ENCODE measurements around the gene FAM3D. TPM values are rescaled to one million over a fixed set of nuclear protein-coding genes. Genes with fewer than 3 reads are reported as not detected.

Gene FAM3D
- total RNA-seq, 4 donors from 2014 or later: not detected

DNA sequence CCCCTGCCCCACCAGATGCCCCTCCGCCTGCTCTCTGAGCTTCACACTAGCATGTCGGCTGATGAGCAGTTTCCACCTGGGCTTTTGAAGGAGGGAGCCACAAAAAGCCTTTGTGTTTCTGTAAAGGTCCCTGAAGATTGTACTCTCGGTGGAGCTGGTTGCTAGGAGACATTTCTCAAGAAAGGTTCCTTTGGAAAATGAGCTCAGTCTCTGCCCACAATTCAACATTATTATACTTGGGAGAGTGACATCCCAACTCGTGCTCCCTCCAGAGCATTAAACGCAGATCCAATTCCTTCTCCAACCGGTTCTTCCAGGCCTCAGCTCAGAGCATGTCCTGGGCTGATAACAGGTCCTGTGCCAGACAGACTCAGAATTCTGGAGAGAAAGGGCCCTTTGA, 62.5 kb downstream of the FAM3D start:
- Histone ChIP-seq H3K4me3 (no peak overlapping the region), H3K27ac (replicated peaks in 1 of 4) (no peak overlapping the region), H3K4me1 (peaks cover 0 to 7% (median 4%) of the 10 kb centered on the region in 4 donors), H3K9me3 (peaks cover 0 to 17% (median 12%) of the 10 kb centered on the region in 4 donors), H3K36me3 (no peaks in the 10 kb centered on the region), H3K27me3 (peaks cover 0 to 6% (median 0%) of the 10 kb centered on the region in 4 donors)
- TF ChIP-seq POLR2AphosphoS5 (IDR thresholded peaks at IDR 0.05): no peak
- TF ChIP-seq POLR2A (IDR thresholded peaks at IDR 0.05; ENCODE audit: low read depth): no peak
- TF ChIP-seq EP300 (IDR thresholded peaks at IDR 0.05): no peak
- TF ChIP-seq, protein P1, sequence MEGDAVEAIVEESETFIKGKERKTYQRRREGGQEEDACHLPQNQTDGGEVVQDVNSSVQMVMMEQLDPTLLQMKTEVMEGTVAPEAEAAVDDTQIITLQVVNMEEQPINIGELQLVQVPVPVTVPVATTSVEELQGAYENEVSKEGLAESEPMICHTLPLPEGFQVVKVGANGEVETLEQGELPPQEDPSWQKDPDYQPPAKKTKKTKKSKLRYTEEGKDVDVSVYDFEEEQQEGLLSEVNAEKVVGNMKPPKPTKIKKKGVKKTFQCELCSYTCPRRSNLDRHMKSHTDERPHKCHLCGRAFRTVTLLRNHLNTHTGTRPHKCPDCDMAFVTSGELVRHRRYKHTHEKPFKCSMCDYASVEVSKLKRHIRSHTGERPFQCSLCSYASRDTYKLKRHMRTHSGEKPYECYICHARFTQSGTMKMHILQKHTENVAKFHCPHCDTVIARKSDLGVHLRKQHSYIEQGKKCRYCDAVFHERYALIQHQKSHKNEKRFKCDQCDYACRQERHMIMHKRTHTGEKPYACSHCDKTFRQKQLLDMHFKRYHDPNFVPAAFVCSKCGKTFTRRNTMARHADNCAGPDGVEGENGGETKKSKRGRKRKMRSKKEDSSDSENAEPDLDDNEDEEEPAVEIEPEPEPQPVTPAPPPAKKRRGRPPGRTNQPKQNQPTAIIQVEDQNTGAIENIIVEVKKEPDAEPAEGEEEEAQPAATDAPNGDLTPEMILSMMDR (IDR thresholded peaks at IDR 0.05): no peak
- intact Hi-C loops (cut with DNase I): no loop called here
- WGBS: 71% methylated on average over 6 of the region's 6 CpGs
- DNase-seq (ENCODE audit: extremely low spot score): no peak

DNA sequence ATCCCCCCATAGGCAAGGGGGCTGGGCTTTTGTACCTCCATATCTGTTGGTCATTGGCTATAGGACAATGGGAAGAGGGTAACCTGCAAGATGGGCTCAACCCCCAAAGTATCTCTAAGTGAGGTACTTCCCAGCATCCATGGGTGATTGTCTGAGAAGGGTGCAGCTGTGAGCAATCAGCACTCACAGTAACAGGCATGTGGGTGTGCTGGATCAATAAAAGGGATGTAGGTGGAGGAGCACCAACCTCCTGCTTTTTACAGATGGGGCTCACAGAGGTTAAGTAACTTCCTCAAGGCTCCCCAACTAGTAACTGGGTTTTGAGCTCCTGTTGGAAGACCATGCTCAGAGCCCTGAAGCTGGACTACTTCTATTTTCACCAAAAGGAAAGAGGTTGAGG, 63.0 kb downstream of the FAM3D start:
- Histone ChIP-seq H3K9me3 (peaks cover 0 to 17% (median 12%) of the 10 kb centered on the region in 4 donors), H3K27me3 (peaks cover 0 to 6% (median 0%) of the 10 kb centered on the region in 4 donors), H3K4me1 (peaks cover 0 to 2% (median under 1%) of the 10 kb centered on the region in 4 donors), H3K27ac (replicated peaks in 1 of 4) (no peak overlapping the region), H3K36me3 (no peaks in the 10 kb centered on the region), H3K4me3 (no peak overlapping the region)
- no peak for TF ChIP-seq POLR2AphosphoS5 (IDR thresholded peaks at IDR 0.05)
- no peak for TF ChIP-seq POLR2A (IDR thresholded peaks at IDR 0.05; ENCODE audit: low read depth)
- TF ChIP-seq, protein P1 (IDR thresholded peaks at IDR 0.05): no peak
- TF ChIP-seq EP300 (IDR thresholded peaks at IDR 0.05): no peak
- intact Hi-C loops (cut with DNase I): no loop called here
- no peak for DNase-seq (ENCODE audit: extremely low spot score)

DNA sequence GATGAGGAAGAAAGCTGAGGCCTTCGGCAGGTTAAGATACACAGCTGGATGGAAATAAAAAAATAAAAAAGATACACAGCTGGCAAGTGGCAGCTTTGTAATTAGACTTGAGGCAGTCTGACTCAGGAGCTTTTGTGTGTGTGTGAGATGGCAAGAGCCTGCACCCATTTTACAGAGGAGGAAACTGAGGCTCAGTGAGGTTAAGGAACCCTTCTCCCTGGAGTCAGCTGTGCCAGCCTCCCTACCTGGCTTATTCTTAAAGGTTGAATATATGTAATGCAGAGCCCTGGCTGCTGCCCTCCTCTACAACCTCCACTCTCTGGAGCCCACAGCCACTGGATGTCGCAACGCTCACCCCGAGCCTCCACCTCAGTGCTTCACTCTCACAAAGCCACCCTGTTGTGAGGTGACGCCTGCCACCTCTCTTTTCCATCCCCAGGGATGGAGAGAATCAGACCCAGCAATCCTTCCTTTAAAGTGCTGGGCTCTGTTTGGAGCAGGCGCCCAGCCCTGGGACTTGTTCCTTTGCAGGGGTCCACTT, 68.7 kb downstream of the FAM3D start:
- no peak for DNase-seq (ENCODE audit: extremely low spot score)

DNA sequence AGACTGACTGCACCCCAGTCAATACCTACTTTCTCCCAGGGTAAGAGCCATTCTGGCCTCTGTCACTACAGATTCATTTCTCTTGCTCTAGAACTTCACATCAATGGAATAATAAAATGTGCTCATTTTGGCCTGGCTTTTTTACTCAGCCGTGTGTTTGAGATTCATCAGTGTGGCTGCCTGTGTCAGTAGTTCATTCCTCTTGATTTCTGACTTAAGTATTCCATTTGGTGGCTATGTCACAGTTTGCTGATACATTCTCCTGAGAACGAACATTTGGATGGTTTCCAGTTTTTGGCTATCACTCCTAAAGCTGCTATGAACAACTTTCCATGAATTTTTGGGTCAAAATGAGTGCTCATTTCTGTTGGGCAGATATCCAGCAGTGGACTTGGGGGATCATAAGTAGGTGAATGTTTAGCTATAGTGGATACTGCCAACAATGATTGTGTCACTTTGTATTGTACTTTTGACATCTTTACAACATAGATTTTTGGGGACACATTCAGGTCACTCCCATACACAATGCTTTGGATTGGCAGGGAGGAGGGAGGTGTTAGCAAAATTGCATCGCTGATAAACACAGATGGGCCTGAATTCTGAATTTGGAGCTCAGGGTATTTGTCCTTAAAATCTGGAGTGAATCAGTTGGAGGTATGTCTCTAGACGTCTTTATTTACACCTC, 69.6 kb downstream of the FAM3D start:
- WGBS: 61% methylated on average over 4 of the region's 4 CpGs
- no peak for TF ChIP-seq POLR2AphosphoS5 (IDR thresholded peaks at IDR 0.05)
- no peak for TF ChIP-seq EP300 (IDR thresholded peaks at IDR 0.05)
- no peak for TF ChIP-seq POLR2A (IDR thresholded peaks at IDR 0.05; ENCODE audit: low read depth)
- TF ChIP-seq, protein P1 (IDR thresholded peaks at IDR 0.05): no peak
- intact Hi-C loops (cut with DNase I): no loop called here

More for the DNA sequence above, 68.7 kb downstream of the FAM3D start:
- Histone ChIP-seq H3K4me3 (no peak overlapping the region), H3K4me1 (no peaks in the 10 kb centered on the region), H3K27me3 (no peaks in the 10 kb centered on the region), H3K27ac (replicated peaks in 1 of 4) (no peak overlapping the region), H3K36me3 (no peaks in the 10 kb centered on the region), H3K9me3 (no peaks in the 10 kb centered on the region)
- TF ChIP-seq, protein P1 (IDR thresholded peaks at IDR 0.05): no peak
- no peak for TF ChIP-seq POLR2A (IDR thresholded peaks at IDR 0.05; ENCODE audit: low read depth)
- WGBS: 88% methylated on average over 6 of the region's 6 CpGs
- intact Hi-C loops (cut with DNase I): no loop called here

More for the DNA sequence above, 69.6 kb downstream of the FAM3D start:
- no peaks in the 10 kb centered on the region for H3K27me3 ChIP-seq
- H3K27ac ChIP-seq (replicated peaks in 1 of 4): no peak overlapping the region
- DNase-seq (ENCODE audit: extremely low spot score): no peak
- H3K36me3 ChIP-seq: no peaks in the 10 kb centered on the region
- no peaks in the 10 kb centered on the region for H3K4me1 ChIP-seq
- H3K9me3 ChIP-seq: no peaks in the 10 kb centered on the region
- no peak overlapping the region for H3K4me3 ChIP-seq
